ENCODE measurements around the gene KRT82.

GRCh38 chr12:52435659-52435999 lies 29.5 kb upstream of the KRT82 start:
- TF ChIP-seq, protein P1, sequence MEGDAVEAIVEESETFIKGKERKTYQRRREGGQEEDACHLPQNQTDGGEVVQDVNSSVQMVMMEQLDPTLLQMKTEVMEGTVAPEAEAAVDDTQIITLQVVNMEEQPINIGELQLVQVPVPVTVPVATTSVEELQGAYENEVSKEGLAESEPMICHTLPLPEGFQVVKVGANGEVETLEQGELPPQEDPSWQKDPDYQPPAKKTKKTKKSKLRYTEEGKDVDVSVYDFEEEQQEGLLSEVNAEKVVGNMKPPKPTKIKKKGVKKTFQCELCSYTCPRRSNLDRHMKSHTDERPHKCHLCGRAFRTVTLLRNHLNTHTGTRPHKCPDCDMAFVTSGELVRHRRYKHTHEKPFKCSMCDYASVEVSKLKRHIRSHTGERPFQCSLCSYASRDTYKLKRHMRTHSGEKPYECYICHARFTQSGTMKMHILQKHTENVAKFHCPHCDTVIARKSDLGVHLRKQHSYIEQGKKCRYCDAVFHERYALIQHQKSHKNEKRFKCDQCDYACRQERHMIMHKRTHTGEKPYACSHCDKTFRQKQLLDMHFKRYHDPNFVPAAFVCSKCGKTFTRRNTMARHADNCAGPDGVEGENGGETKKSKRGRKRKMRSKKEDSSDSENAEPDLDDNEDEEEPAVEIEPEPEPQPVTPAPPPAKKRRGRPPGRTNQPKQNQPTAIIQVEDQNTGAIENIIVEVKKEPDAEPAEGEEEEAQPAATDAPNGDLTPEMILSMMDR (IDR thresholded peaks at IDR 0.05), result no peak
- TF ChIP-seq ZFX (IDR thresholded peaks at IDR 0.05; ENCODE audit: borderline replicate concordance), result no peak

Measured in 22Rv1 (cell line).